Fibroblast of upper back skin (primary cell): Measurements from ENCODE around the gene PRMT2.
"Not testable (repeated sequence)": the region's sequence is repeated elsewhere in the genome, so short reads cannot be mapped to it uniquely, and the experiment has no call there.

Experiments
- DNase-seq: peaks from one replicate; pipeline ENCODE4 v3.0.0-alpha.2; 2013

The PRMT2 gene

DNA sequence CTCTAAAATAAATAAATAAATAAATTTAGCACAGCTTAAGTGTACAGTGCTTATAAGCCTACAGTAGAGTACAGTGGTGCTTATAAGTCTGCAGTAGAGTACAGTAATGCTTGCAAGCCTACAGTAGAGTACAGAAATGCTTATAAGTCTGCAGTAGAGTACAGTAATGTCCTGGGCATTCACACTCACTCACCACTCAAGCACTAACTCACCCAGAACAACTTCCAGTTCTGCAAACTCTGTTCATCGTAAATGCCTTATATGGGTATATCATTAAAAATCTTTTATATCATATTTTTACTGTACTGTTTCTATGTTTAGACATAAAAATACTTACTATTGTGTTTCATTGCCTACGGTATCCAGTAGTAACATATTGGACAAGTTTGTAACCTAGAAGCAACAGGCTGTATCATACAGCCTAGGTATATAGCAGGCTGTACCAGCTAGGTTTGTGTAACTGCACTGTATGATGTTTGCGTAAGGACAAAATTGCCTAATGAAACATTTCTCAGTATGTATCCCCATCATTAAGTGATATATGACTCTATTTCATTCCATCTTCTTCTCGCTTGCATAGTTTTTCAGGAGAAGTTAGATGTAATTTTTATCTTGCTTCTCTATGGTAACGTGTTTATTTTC, 16.6 kb upstream of the PRMT2 start:
- peak; percentile 22 for DNase-seq

- peak; percentile 51 for DNase-seq
Measured at GRCh38 chr21:46619846-46620245, 15.6 kb upstream of the PRMT2 start.

- DNase-seq, result no peak
Measured at GRCh38 chr21:46620846-46621245, 14.6 kb upstream of the PRMT2 start.

DNA sequence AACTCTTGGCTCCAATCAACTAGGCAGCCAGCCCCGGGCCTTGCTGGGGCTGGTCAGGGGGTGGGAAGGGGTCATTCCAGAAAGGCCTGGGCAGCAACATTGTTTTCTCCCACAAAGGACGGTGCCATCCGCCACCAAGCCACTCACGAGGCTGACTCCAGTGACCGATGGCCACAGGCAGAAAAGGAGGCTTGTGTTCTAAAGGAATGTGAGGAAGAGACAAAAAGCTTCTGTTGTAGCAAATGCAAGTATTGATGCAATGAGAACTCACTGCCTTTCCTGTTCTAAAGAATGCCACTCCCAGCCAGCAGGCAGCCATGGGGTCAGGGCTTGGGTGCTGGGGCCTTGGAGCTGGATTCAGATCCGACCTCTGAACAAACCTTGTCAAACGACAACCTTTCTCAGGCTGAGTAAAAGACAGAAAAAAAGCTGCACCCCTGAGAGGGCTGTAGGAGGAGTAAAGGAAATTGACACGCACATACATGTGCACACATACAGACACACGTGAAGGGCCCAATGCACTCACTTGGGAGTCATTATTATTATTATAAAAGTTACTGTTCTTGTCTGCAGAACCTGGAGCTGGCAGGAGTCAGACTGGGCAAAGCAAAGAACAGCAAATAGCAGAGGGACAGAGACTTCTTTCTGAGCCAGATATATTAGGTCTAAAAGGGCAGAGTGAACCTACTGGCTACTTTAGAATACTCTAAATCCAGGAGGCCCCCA, 13.9 kb upstream of the PRMT2 start:
- no peak for DNase-seq

- no peak for DNase-seq
Measured at GRCh38 chr21:46622226-46622625, 13.2 kb upstream of the PRMT2 start.

DNA sequence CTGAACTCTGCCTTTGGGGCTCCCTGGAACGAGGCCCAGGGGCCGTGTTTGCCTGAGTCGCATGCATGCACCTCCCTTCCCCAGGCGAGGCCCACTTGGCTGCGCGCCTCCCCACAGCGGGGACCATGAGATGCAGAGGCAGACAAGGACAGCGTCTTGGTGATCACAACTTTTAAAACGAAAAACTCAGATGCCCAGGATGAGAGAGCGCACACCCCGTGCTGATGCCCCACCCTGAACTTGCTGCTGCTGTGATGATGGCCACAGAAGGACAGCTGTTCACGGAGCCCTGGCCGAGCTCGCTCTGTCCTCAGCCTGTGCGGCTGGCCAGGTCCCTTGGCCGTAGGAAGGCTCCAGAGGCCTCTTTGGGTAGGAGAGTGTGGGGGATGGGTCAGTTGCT, 11.4 kb upstream of the PRMT2 start:
- DNase-seq, result no peak

- no peak for DNase-seq
Measured at GRCh38 chr21:46625759-46626158, 9.7 kb upstream of the PRMT2 start.

DNA sequence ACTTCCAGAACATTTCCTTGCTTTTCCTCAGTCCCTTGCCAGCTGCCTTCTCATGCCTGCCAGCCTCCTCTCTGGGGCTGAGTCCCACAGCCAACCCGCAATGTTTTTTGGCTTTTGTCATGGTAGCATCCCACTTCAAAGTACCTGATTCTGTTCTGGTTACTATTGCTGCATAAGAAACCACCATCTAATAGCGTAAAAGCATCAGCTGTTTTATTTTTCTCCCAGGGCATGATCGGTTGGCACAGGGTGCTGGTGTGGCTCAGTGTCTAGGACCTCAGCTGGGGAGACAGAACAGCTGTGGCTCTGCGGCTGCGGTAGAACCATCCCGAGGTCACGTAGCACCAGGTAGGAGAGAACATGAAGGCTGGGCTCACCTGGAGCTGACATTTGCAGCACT, 8.9 kb upstream of the PRMT2 start:
- DNase-seq, result no peak

DNA sequence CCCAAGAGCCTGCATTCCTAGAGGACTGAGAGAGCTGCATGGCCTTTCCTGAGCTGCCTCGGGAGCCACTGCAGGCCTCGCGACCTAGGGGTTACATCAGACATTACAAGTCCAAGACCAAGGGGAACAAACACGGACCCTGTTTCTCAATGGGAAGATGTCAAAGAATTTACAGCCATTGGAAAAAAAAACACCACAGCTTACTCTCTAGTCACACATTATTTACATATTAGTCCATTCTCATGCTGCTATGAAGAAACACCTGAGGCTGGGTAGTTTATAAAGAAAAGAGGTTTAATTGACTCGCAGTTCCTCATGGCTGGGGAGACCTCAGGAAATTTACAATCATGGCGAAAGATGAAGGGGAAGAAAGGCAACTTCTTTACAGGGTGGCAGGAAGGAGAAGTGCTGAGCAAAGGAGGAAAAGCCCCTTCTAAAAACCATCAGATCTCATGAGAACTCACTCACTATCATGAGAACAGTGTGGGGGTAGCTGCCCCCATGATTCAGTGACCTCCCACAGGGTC, 8.4 kb upstream of the PRMT2 start:
- no peak for DNase-seq

- DNase-seq, result no peak
Measured at GRCh38 chr21:46627726-46628125, 7.7 kb upstream of the PRMT2 start.

DNA sequence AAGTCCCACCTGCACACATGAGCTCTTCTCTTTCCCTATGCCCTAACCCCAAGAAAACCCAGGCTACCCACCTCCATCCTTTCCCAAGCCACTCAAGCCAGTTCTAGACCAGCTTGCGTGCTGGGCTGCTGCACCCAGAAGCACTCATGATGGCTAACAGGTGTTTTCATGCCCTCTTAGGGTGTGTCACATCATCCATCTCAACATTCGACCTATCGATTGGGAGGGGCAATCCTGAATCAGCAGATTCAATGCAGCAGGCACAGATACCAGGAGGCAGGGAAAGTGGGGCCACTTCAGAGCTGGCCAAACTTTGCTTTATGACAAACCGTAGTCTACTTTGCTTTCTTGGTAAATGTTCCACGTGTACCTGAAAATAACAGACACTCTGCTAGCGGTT, 6.6 kb upstream of the PRMT2 start:
- no peak for DNase-seq

DNA sequence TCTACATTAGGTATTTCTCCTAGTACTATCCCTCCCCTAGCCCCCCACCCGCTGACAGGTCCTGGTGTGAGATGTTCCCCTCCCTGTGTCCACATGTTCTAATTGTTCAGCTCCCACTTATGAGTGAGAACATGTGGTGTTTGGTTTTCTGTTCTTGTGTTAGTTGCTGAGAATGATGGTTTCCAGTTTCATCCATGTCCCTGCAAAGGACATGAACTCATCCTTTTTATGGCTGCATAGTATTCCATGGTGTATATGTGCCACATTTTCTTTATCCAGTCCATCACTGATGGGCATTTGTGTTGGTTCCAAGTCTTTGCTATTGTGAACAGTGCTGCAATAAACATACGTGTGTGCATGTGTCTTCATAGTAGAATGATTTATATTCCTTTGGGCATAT, 4.6 kb upstream of the PRMT2 start:
- not testable (repeated sequence) for DNase-seq

GRCh38 chr21:46633566-46633965, 1.9 kb upstream of the PRMT2 start:
- DNase-seq, result no peak

DNA sequence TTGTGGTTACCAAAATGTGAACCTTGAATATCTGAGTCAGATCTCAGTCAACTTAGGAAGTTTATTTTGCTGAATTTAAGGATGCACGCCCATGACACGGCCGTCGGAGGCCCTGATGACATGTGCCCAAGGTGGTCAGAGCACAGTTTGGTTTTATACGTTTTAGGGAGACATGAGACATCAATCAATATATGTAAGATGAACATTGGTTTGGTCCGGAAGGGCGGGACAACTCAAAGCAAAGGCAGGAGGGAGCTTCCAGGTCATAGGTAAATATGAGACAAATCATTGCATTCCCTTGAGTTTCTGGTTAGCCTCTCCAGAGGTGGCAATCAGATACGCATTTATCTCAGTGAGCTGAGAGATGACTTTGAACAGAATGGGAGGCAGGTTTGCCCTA, 1.0 kb upstream of the PRMT2 start:
- no peak for DNase-seq

- peak; percentile 93 for DNase-seq
Measured at GRCh38 chr21:46634966-46635323, 529 bp upstream of the PRMT2 start.

DNA sequence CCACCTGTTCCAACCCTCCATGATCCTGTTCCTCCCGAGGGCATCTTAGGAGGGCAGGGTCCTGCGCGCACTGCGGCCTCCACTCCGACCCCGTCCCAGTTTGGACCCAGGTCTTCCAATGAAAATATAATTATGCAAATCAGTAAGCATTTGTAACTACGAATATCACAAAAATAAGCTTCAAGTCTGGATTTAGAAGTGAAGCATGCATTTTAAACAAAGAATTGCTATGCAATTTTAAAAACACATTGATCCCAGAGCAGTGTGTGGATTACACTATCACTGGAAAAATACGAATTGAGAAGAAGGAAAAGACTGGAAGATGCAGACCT, 673 bp downstream of the PRMT2 start:
- no peak for DNase-seq

- no peak for DNase-seq
Measured at GRCh38 chr21:46636550-46637285, 1.2 kb downstream of the PRMT2 start.

DNA sequence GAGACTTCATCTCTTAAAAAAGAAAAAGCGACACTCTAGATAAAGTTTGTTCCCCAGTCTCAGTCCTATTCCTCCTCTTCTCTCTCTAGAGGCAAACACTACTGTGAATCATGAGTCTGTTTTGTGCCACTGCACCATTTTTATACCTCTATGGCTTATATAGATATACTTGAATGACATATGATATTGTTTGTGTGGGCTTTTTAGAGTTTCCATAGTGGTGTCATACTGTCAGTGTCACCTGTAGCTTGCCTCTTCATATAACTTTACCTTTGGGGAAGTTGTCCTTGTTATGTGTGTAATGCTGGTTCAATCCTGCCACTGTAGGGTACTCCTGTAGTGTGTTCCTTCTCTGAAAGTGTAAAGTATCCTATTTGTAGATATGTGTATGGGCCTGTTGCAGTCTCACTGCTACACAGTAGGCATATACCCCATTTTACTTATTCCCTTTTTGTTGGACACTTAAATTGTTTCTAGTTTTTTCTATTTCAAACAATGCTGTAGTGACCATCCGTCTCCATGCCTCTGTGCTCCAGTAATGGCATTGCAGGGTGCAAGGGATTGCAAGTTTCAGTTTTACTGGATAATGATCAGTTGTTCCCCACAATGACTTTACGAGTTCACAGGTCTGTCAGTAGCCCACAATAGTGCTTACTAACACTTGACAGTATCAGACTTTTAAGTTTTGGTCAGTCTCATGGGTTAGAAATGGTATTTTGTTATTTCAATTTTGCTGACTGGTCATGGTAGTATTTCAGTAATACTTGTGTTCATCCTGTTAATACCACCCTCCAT, 2.7 kb downstream of the PRMT2 start:
- no peak for DNase-seq

DNA sequence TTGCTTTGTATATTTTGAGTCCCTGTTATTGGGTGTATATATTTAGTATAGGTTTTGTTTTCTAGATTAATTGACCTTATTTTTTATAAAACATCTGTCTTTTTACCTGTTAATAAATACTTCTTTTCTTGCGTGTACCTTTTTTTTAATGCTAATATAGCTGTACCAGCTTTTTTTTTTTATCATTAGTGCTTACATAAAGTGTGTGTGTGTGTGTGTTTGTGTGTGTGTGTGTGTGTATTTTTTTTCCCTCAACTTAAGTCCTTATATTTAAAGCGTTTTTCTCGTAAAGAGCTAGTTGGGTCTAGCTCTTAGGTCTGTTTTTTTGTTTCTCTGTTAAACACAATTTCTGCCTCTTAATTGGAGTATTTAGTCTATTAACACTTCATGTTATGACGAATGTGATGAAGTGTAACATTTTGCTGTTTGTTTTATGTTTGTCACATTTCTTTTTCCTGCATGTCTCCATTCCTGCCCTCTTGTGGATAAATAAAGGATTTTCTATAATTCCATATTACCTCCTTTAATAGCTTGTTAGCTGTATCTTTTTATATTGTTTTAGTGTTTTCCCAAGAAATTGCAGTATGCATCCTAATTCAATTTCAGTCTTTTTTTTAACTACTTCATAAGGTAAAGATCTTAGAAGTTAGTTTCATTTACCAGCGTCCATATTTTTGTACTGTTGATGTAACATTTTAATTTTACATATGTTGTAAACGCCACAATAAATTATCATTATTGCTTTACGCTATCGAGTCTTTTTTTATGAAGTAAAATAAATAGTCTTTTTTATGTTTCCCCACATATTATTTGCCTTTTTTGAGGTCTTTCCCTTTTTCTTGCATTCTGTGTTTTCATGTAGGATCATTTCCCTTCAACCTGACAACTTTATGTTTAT, 4.3 kb downstream of the PRMT2 start:
- peak; percentile 7 for DNase-seq

- no peak for DNase-seq
Measured at GRCh38 chr21:46641656-46642055, 6.2 kb downstream of the PRMT2 start.

DNA sequence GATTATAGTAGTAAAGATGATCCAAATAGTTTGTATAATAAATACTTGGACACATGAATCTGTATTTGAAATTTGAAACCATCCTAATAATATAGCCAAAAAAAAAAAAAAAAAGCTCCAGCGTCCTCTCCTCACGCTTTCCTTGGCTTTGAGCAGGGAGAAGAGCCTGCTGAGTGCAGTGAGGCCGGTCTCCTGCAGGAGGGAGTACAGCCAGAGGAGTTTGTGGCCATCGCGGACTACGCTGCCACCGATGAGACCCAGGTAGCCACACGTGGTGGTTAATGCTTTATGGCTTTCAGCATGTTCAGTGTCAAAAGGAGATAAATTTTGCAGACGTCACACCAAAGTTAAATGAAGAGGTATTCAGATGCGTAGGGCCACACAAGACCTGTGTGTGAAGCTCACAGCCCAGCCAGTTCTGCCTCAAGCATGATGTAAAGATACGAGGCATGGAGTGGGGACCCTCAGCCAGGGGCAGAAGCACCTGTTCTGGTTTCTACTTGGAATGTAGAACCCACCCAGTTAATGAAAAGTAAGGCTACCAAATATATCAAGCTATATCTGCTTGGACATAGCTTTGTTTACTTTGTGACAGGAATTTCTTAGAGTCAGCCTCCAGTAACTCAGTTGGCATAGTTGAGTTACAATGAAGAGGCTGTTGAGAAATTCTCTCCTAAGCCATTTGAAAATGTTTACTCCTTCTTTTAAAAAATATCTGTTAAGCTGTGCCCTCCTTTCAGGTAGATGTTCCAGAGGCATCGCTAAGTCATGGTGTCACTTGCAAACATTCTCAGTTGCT, 8.1 kb downstream of the PRMT2 start:
- DNase-seq, result no peak
